T follicular helper cell (primary cell): Measurements from ENCODE around the gene CBR1.

Experiments used
- DNase-seq: peaks from one replicate; pipeline ENCODE4 v3.0.0-alpha.2; 2020; ENCODE audit warnings: low read depth
- total RNA-seq, 2 experiments: gene quantifications; one replicate each; lab custom pipeline; 2026; lab: John Stamatoyannopoulos, UW

CBR1 gene
- 16.7 to 24.6 reads per million in 2 experiments for total RNA-seq

DNA sequence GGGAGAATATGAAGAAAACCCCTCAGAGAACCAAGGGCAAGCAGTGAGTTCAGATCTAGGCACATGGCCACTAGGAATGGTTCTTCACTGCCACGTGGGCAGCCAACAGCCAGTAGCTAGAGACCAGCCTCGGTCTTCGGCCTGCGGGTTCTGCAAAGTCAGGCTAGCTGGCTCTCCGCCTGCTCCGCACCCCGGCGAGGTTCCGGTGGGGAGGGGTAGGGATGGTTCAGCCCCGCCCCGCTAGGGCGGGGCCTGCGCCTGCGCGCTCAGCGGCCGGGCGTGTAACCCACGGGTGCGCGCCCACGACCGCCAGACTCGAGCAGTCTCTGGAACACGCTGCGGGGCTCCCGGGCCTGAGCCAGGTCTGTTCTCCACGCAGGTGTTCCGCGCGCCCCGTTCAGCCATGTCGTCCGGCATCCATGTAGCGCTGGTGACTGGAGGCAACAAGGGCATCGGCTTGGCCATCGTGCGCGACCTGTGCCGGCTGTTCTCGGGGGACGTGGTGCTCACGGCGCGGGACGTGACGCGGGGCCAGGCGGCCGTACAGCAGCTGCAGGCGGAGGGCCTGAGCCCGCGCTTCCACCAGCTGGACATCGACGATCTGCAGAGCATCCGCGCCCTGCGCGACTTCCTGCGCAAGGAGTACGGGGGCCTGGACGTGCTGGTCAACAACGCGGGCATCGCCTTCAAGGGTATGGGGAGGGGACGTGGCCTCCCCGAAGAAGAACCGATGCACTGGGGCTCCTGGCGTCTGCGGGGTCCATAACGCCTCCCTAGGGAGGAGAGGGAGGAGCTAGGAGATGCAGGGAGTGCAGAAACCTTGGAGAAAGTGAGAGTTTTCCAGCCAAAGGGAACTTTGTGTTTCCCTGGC is at the start of gene CBR1:
Gene CBR1, plus strand, starts transcription at position 312 of the 871 bp plus-strand sequence. Its CDS starts 92 bp downstream, at position 404.
- DNase-seq: peak; percentile 73

DNA sequence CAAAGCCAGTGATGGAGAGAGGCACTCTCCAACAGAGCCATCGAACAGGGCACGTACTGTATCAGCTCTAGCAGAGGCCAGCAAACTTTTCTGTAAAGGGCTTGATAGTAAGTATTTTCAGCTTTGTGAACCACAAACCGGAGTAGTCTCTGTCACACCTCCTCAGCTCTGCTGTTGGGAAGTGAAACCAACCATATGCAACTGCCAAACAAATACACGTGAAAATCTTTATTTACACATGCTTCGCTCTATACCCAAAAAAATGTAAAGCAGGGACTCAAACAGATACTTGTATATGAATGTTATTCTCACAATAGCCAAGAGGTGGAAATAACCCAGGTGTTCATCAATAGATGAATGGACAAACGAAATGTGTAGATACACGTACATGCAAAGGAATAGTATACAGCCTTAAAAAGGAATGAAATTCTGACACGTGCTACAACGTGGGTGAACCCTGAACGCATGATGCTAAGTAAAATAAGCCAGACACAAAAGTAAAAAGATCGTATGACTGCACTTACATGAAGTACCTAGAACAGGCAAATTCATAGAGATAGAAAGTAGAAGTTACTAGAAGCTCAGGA is 48.5 kb upstream of the CBR1 start:
- DNase-seq: no peak

GRCh38 chr21:36022427-36023091 is 47.3 kb upstream of the CBR1 start:
- DNase-seq: no peak

DNA sequence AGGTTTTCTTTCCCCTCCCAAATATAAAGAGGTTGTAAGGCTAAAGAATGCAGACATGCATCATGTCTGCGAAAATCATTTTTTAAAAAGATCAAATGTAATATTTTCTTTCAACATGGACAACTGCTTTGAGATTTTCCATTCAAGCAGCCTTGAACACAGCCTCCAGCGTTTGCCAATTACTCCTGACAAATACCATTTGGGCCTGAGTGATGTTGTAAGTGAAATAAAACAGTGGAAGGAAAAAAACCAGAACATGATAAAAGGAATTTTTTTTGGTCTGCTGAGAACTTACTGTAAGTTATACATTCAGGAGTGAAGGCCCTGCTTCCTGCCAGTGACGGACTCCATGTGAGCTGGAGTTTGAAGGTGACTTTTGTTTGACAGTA is 46.7 kb upstream of the CBR1 start:
- no peak for DNase-seq

DNA sequence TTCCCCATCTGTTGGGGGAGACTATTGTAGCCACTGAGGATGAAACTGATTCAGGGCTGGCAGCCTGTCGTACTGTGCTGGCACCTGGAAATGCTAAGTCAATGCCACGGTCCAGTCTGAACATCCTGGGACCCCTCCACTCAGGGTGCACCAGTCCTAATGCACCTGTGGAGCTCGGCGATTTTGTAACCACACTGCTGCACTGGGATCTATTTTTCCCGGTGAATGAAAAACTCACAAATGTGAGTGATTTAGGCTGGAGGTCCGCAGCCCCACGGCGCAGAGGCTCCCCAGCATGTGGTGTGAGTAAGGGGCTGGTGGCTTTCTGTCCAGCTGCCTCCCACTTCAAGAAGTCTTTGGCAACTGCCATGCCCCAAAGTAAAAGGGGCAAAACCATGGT is 45.0 kb upstream of the CBR1 start:
- no peak for DNase-seq

- no peak for DNase-seq
These were observed 42.5 kb upstream of the CBR1 start for GRCh38 chr21:36027347-36027746.

GRCh38 chr21:36028127-36029069 is 41.4 kb upstream of the CBR1 start:
- peak; percentile 41 for DNase-seq

GRCh38 chr21:36029309-36029708 is 40.5 kb upstream of the CBR1 start:
- no peak for DNase-seq

DNA sequence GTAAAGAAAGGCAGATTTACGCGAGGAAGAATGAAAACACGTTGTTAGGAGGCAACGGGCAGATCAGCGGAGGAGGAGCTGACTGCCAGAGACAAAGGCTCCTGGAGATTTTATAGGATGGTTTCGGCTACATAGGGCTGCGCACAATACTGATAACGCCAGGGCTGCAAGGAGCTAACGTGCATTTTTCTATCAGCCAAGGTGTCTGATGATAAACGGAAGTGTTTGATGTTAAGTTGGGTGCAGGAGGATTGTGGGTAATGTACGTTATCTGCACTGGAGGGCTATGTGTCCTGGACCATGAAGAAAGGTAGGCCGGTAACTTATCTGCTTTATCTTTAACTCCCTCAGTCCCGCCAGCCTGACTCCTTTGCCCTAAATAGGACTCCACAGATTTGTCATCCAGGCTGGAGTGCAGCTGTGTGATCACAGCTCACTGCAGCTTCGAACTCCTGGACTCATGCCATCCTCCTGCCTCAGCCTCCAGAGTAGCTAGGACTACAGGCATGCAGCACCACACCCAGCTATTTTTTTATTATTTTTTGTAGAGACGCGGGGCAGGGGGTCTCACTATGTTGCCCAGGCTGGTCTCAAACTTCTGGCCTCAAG is 39.1 kb upstream of the CBR1 start:
- no peak for DNase-seq

DNA sequence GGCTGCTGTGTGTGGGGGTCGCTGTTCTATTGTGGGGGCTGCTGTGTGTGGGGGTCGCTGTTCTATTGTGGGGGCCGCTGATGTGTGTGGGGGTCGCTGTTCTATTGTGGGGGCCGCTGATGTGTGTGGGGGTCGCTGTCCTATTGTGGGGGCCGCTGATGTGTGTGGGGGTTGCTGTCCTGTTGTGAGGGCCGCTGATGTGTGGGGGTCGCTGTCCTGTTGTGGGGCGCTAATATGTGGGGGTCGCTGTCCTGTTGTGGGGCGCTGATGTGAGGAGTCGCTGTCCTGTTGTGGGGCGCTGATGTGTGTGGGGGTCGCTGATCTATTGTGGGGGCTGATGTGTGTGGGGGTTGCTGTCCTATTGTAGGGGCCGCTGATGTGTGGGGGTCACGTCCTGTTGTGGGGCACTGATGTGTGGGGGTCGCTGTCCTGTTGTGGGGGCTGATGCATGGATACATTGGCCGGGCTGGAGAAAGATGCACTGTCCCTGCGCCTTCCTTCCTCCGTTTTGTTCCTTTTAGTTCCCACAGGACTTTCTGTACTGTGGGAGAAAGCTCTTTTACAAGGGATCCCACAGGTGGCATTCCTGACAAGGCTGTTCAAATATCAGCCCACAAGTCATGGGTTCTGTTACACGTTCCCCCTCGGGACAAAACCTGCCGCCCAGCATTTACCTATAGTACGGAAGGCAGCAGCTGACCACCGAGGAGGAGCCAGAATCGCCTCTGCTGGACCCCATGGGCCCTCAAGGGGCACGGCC is 37.0 kb upstream of the CBR1 start:
- no peak for DNase-seq

GRCh38 chr21:36034211-36034913 is 35.5 kb upstream of the CBR1 start:
- no peak for DNase-seq

GRCh38 chr21:36035381-36035791 is 34.4 kb upstream of the CBR1 start:
- no peak for DNase-seq

- no peak for DNase-seq
These were observed 30.9 kb upstream of the CBR1 start for GRCh38 chr21:36038701-36039497.

- no peak for DNase-seq
These were observed 30.0 kb upstream of the CBR1 start for GRCh38 chr21:36039861-36040260.

- DNase-seq: no peak
These were observed 29.4 kb upstream of the CBR1 start for GRCh38 chr21:36040389-36040788.

DNA sequence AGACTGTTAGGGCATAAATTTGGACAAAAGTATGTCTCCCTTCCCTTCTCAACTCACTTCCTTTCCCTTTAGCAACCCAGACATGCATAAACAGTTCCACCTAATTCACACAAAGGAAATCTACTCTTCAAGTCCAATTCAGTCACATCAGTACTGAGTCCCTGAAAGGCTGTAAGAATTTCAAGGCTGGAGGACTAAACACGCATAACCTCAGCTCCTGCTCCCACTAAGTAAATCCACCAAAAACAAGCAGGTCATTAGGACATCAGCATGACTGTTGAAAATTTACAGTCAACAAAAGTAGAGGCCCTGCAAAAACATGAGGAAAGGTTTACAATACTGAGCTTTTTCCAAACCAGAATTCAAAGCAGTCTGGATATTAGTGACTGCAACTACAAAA is 27.9 kb upstream of the CBR1 start:
- DNase-seq: no peak

DNA sequence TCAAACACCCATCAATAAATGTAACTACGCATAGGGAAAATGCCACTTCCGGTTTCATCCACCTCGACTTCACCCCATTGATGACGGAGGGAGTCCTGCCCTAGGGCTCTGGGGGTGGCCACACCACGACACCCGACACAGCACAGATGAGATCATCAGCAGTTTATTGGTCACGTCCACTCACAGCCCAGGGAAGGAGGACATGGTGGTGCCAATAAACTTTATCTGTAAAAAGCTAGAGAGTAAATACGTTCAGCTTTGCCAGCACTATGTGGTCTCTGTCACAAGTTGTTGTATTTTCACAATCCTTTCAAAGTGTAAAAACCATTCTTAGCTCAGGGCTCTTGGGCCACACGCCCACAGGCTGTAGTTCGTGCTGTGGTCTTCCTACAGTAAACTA is 25.8 kb upstream of the CBR1 start:
- no peak for DNase-seq

- DNase-seq: no peak
These were observed 23.8 kb upstream of the CBR1 start for GRCh38 chr21:36045993-36046392.

- DNase-seq: no peak
These were observed 22.7 kb upstream of the CBR1 start for GRCh38 chr21:36047139-36047538.
